Gastrocnemius medialis (tissue), 4 donors: ENCODE data around the gene GMEB2.

ENCODE experiments used
- POLR2A ChIP-seq, 2 donors: fragments of 450-650 bp; IDR thresholded peaks; one replicate each; pipeline ENCODE4 v1.6.1; 2017; ENCODE audit warnings: antibody characterized with exemption in 2 of 2, mild to moderate bottlenecking in 2 of 2, moderate library complexity in 2 of 2
- TF ChIP-seq, protein P1 (sequence below), 5 experiments: fragments of 450-650 bp in 3 of 5; fragments of 200-600 bp in 2 of 5; sonication (generic) in 2 of 5; IDR thresholded peaks in 4 of 5; conservative IDR thresholded peaks in 1 of 5; 1 replicate in 4 of 5; 2 replicates in 1 of 5; pipeline ENCODE4 v1.5.1; 2016 to 2019; ENCODE audit warnings: antibody characterized with exemption in 5 of 5, mild to moderate bottlenecking in 3 of 5, moderate library complexity in 3 of 5

DNA sequence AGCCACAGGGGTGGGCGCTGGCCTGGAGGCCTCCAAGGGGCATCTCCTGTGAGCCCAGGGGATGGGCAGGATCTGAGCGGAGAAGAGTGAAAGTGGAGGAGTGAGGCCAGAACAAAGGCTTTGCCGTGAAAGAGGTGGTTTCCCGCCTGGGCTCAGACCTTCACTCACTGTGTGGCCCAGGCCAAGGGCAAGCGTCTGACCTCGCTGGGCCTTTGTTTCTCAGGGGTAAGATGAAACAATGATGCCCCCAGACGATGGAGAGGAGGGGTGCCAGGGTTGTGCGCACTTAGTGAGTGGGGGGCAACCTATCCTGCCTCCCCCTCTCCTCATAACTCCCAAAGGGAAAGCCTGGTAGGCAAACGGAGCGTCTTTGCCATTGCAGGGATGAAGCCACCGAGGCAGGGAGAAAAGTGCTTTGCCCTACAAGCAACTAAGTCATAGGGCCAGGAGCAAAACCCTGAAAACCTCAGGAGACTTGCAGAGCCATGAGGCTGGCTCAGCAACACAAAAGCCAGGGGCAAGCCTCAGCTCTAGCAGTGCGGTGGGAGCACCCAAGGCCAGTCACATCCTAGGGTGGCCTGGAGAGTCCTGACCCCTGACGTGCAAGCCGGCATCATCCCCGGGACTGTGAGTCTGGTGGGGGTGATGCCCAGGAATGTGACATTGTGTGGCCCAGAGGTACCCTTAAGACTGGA is 27.2 kb upstream of the GMEB2 start:
- TF ChIP-seq, protein P1, sequence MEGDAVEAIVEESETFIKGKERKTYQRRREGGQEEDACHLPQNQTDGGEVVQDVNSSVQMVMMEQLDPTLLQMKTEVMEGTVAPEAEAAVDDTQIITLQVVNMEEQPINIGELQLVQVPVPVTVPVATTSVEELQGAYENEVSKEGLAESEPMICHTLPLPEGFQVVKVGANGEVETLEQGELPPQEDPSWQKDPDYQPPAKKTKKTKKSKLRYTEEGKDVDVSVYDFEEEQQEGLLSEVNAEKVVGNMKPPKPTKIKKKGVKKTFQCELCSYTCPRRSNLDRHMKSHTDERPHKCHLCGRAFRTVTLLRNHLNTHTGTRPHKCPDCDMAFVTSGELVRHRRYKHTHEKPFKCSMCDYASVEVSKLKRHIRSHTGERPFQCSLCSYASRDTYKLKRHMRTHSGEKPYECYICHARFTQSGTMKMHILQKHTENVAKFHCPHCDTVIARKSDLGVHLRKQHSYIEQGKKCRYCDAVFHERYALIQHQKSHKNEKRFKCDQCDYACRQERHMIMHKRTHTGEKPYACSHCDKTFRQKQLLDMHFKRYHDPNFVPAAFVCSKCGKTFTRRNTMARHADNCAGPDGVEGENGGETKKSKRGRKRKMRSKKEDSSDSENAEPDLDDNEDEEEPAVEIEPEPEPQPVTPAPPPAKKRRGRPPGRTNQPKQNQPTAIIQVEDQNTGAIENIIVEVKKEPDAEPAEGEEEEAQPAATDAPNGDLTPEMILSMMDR (IDR thresholded peaks at IDR 0.05 in 4 of 5, conservative IDR thresholded peaks at IDR 0.05 in 1 of 5): no peak
- no peak for TF ChIP-seq POLR2A (IDR thresholded peaks at IDR 0.05)
